GM19099 (cell line): ENCODE data around the gene PDE4B.
A peak's percentile ranks its signal among the peaks of the same experiment; 100 is the strongest.

Experiments used
- POLR2A ChIP-seq: IDR thresholded peaks from 3 replicates; pipeline ENCODE4 v1.6.1; 2011; ENCODE audit warnings: low read depth; ENCODE audit not compliant: insufficient read length; ENCODE audit errors: extremely low read depth

Gene PDE4B

DNA sequence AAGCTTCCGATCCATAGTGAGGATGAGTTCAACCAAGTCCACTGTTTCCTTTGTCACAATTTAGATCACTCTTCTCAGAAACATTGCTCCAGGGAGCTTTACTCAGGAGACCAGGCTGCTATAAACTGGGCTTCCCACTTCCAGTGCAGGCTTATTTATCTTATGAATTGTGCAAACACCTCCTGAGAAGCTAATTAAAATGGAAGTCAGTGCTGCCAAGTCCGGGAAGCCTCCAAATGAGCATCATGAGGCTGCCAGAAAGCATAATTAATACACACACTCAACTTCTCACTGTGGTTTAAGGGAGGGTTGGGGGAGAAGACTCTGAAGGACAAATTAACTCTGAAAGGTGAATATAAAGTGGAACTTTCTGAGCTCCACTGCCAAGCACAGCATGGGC, 596.2 kb downstream of the PDE4B start:
- no peak for TF ChIP-seq POLR2A

DNA sequence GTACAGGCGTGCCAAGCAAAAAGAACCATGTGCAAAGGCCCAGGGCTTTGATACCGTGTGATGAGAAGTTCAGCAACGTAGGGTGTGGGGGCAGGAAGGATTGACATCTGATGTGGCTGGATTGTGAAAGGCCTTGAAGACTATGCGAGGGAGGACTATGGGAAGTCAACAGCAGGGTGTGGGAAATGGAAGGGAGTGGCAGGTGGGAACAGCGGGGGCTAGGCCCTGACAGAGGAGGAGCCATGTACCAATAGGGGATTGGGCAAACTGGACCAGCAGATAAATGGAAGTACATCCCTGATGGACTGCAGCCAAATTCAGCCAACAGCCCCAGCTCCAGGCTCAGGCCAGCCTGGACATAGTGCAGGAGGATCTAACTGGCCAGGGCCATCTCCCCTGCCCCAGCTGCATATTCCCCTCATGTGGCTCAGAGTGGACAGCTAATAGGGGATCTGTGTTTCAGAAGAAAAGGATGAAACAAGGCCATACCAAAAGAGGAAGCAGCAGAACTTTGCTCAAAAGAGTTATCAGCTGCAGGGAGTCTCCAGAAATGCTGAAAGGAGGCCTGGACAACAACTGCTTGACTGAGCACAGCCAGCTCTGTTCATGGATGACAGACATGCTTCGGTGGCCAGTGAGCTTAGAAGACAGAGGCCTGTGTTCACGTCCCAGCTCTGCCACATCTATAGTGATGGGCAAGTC, 601.0 kb downstream of the PDE4B start:
- TF ChIP-seq POLR2A: no peak

DNA sequence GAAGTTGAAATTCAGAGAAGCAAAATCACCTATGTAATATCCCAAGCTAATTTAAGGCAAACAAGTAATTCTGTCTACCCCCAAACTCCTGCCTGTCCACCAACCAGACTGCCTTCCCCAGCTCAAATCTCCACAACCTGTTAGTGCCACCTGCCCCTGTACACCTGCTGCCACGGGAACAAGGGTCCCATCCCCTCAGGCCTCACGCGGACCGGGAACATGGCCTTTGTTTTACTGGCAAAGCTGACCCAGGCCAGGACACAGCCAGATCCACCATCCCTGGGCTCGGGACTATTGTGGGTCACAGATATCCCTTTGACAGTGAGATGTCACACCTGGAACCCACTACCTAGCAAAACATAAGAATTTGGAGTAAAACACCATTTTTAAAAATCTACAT, 601.9 kb downstream of the PDE4B start:
- TF ChIP-seq POLR2A: no peak

DNA sequence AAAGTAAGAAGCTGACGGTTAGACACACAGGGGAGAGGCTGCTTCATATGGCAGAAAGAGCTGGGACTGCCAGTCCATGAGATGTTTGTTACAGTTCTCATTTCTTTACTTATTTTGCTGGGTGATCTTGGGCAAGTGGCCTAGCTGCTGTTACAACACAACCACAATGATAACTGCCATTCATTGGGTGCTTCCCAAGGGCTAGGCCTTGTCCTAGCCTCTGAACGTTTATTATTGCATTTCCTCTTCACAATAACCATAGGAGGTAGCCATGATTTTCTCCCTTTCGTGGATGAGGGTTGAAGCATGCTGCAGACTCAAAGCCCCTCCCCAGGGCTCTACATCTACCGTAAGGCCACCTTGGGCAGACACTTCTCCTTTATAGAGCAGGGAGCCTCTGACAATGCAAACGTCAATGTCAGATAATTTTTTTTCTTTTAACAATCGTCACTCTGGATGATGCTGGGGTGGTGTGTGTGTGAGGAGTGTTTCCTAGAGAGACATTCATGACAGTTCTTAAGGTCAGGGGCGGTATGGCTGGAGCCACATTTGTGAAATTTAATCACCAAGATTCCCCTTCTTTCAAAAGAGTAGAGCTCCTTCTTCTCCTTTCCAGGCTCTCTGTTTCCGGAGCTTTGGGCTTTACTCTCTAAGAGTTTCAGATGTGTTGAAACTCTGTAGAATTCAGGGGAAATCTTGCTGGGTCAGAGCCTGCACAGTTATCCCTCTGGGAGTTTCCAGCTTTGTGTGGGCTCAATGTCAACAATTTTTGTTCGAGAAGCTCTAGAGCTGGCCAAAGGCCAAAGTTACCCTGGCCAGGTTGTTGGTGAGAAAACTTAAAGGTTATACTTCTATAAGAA, 602.7 kb downstream of the PDE4B start:
- peak; percentile 24 for TF ChIP-seq POLR2A

DNA sequence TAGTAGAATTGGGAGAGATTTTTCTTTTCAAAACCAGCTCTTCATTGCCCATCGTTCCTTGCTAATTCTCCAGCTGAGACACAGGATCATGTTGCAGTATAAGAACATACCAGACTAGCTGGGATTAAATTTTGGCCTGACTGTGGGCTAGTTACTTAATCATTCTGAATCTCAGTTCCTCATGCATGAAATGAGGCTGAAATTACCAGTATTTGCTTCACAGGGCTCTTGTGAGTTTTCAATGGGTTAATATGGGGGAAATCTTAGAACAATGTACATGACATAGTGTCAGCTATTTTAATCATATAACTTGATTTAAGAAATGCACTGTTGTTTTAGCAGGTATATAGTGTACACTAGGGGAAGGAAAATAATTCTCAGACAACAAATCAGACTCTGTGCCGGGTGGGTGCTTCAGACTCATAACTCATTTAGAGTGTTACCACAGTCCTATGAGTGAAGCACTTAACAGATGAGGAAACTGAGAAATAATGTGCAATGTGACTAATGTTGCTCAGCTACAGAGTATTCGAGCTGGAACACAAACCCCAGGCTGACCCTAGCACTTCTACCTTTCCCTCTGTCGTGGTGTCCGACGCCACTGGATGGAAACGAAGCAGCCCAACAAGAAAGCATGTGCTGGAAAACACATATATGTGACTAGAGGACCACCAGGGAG, 603.7 kb downstream of the PDE4B start:
- no peak for TF ChIP-seq POLR2A

DNA sequence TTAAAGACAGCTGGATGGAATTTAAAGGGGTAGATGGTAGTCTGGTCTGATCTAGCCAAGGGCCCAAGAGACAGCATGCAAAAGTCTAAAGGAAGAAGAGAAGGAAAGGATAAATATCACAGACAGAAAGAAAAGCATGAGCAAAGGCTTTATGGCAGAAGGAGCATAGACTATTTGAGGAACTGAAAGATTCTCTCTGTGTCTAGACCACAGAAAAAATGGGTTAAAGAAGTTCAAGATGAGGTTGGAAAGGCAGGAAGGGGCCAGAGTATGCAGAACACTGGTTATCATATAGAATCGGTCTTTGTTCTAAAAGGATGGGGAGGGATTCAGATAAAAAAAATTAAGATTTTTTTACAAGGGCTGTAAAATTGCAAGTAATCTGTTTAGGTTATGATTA, 604.5 kb downstream of the PDE4B start:
- no peak for TF ChIP-seq POLR2A

DNA sequence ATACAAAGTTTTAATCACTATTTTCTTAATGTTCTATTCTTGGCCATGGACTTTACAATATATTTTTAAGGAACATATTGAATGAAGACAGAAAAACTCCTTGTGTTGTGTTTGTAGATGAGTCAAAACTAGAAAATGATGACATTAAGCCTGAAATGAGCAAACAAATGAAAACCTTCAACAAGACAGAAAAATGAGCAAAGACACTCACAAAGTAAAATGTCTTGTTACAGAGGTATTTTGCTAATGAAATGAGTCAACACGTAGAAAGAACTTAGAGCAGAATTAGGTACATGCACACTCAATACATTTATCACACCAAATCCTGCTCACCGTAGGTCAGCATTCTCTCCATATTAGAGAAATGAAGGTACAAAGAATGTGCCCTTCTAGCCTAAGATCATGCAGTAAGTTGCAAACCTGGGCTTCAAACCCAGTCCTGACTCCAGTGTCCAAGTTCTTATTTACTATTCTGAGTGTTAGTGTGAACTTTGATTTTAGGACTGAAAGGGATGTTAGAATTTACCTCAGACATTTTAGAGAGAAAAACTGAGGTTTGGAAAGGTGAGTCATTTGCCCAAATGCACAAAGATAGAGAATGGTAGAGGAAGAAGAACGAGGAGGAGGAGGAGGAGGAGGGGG, 607.3 kb downstream of the PDE4B start:
- no peak for TF ChIP-seq POLR2A

DNA sequence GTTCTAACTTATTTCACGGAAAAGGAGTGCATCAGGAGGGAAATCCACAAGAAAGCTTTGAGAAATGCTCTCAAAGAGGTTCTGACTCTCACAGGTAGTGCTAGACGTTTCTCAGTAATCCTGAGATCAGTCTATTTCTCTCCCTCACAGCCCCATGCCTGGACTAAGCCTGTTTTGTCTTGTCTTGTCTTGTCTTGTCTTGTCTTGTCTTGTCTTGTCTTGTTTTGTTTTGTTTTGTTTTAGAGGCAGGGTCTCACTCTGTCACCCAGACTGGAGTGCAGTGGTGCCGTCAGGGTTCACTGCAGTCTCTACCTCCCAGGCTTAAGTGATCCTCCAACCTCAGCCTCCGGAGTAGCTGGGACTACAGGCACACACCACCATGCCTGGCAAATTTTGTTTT, 608.0 kb downstream of the PDE4B start:
- TF ChIP-seq POLR2A: no peak

DNA sequence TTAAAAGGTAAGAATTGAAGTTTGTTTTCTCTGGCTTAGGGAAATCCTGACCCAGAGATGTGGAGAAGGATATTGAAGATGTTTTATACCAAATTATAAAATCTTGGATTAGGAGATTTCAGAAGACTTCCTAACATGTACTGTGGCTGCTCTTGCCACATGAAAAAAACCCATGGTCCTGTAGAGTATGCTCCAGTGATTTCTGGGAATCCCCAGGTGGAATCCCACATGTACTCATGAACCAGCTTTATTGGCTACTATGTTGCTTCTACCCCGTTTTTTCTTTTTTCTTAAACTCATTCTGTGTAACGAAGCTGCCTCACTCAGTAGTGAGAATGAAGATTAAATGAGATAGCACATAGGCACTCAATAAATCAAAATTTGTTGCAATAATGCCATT, 608.5 kb downstream of the PDE4B start:
- TF ChIP-seq POLR2A: no peak

DNA sequence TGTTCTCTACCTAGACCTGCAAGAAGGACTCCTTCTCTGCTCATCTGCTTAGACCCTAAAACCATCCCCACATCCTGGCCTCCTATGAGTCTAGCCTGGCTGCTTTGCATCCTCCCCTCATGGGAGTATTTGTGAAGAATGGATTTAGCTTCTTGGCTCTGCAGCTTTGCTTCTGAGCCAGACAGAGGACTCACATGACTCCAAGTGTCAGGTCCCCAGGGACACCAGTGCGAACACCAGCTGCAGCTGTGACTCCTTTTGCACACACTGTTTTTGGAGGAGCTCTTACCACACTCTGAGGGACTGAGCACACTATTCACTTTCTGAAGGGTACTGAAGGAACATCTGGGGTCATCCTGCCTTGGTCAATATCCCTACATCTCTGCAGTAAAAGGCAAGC, 609.5 kb downstream of the PDE4B start:
- TF ChIP-seq POLR2A: peak; percentile 54

DNA sequence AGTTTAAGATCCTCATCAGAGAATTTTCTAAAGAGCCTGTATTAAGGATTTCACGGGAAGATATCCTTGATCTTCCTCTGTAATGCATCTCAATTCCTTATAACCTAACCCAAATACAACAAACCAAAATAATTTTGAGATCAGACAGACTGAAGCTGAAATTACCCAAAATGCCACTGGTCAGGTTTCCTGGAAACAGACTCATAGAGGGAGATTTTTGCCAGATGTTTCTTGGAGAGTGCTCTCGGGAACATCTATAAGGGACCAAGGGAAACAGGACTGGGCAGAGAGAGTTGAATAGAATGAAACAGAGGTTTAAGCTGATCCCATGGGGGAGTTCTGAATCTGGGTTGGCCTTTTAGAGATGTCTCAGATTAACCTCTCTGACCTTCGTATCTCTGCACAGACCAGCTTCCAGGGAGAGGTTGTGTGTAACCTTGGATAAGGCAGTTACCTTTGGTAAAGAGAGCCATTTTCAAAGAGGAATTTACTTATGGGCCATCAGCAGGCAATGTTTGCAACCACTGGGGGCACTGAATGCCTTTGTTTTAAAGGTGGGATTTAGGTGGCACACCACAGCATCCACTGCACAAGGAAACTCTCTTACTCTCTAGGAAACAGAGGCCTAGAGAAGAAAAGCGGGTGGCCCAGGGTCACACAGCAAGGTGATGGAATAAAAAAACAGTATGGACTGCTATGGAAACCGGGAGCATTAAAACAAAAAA, 610.5 kb downstream of the PDE4B start:
- no peak for TF ChIP-seq POLR2A

DNA sequence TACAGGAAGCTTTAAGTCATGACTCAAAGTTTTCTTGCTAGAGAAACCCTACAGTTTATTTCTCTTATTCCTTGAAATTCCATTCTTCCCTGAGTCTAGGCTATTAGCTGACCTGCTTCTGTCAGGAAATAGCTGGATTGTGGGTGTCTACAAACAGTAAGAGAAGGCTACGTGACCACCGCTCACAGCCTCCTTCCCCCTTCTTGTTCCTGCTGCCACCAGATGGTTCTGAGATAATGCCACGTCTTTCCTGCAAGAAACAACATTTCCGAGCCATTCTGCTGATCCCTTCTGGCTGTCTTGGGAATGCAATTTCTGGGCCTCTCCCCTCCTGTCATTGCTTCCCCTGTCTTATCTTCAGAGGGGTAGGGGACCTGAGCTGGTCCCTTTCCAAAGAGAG, 612.4 kb downstream of the PDE4B start:
- no peak for TF ChIP-seq POLR2A

DNA sequence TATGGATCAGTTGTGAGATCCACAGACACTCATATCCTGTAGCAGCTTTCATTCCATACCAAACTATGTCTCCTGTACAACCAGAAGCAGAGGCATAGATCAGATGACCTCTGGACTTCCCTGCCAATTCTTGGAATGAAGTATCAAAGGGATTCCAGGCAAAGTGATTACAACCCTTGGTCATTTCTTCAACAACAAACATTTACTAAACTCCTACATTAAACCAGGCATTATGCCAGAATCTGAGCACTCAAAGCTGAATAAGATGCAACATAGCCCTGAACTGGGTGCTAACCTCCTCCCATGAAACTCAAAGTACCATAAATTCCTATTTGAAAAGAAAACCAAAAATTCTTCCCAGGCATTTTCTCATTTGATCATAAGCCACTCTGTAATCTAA, 620.0 kb downstream of the PDE4B start:
- no peak for TF ChIP-seq POLR2A

DNA sequence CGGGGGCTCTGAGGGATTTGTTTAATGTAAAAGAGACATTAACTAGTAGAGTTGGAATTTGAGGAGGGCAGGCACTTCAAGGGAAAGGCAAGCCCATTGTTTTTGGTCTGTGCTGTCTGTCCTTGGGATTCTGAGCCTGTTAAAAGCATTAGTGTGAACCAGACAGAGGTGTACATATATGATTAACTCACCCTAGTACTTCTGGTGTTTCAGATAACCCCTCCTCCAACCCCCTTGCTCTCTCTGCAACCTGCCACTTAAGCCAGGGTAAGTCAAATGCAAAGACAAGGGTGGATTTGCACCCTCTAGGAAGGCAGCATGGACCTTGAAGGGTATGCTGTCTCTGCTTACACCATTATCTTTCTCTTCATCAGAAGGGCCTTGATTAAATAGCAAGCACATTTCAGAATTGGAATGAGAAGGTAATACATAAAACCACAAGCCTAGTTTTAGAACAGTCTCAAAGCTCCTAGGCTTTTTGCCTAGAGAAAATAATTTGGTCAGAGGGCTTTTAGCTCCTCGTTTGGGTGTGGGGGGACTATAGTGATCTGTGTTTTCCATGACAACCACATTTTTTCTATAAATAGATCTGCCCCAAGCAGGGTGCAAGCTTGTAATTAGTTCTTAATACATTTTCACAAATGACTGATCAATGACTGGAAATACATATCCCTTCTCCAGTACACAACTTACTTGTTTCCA, 620.6 kb downstream of the PDE4B start:
- TF ChIP-seq POLR2A: no peak
